Measurements from ENCODE around the gene CT45A8. TPM values are rescaled to one million over a fixed set of nuclear protein-coding genes. Genes with fewer than 3 reads are reported as not detected.

Gene CT45A8
- total RNA-seq, result not detected in 2 replicates

GRCh38 chrX:135854438-135854837 is at the start of gene CT45A8:
Gene CT45A8, minus strand, starts transcription at chrX:135854538. Its CDS starts 3,755 bp downstream, at chrX:135850783.

DNA sequence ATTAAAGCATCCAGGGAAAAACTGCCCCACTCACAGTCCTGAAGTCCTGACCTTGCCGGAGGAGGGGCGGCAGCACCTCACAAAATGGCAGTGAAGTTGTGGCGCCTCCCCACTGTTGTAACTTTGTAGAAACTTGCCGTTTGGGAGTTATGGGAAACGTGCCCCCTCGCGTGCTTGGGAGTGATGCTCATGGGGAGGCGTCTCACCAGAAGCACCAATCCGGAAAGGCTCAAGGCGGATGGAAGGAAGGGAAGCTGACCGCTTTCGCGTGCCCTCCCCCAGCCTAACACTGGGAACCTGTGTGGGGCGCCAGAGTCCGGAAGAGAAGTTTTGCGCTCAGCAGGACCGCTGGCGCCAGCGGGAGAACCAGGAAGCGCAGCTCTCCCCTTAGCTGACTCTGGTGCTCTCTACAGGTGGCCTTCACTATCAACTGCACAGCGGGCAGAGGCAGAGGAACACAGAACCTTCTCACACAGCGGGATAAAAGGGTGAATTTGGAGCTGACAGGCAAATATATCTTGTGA is 39.0 kb upstream of the CT45A8 start, which contains the start of the genes CT45A10 and SAGE1:
Gene CT45A10 (minus strand): TSS at position 151 of the 524 bp plus-strand sequence. CDS start 8,100 bp downstream, outside the sequence.
Gene SAGE1 (plus strand): TSS at position 423 of the 524 bp plus-strand sequence. CDS start 2,527 bp downstream, outside the sequence.

DNA sequence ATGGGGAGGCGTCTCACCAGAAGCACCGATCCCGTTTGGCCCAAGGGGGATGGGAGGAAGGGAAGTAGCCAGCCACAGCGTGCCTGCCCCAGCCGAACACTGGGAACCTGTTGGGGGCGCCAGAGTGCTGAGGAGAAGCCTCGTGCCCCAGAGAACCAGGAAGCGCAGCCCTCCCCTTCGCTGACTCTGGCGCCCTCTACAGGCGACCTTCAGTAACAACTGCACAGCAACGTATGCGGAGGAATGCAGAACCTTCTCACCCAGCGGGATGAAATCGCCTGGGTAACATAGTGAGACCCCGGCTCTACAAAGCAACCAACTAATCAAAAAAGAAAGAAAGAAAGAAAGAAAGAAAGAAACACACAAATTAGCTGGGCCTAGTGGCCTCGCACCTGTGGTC is 17.4 kb upstream of the CT45A8 start, which contains the start of gene CT45A9:
Gene CT45A9 (minus strand): TSS at position 101 of the 400 bp plus-strand sequence. CDS start 3,751 bp downstream, outside the sequence.

DNA sequence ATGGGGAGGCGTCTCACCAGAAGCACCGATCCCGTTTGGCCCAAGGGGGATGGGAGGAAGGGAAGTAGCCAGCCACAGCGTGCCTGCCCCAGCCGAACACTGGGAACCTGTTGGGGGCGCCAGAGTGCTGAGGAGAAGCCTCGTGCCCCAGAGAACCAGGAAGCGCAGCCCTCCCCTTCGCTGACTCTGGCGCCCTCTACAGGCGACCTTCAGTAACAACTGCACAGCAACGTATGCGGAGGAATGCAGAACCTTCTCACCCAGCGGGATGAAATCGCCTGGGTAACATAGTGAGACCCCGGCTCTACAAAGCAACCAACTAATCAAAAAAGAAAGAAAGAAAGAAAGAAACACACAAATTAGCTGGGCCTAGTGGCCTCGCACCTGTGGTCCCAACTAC is 17.2 kb downstream of the CT45A8 start, which contains the start of gene CT45A7:
Gene CT45A7 (minus strand): TSS at position 101 of the 400 bp plus-strand sequence. CDS start 3,747 bp downstream, outside the sequence.

GRCh38 chrX:135819912-135820311 is 34.4 kb downstream of the CT45A8 start, which contains the start of gene CT45A2:
Gene CT45A2, minus strand, starts transcription at chrX:135820012. Its CDS starts 3,747 bp downstream, at chrX:135816265.

DNA sequence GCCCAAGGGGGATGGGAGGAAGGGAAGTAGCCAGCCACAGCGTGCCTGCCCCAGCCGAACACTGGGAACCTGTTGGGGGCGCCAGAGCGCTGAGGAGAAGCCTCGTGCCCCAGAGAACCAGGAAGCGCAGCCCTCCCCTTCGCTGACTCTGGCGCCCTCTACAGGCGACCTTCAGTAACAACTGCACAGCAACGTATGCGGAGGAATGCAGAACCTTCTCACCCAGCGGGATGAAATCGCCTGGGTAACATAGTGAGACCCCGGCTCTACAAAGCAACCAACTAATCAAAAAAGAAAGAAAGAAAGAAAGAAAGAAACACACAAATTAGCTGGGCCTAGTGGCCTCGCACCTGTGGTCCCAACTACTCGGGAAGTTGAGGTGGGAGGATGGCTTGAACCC is 51.7 kb downstream of the CT45A8 start, which contains the start of gene CT45A6:
Gene CT45A6 (minus strand): TSS at position 101 of the 400 bp plus-strand sequence. CDS start 3,794 bp downstream, outside the sequence.

Other genes with a start within 250 kb of the CT45A8 start
- not detected in 2 replicates for gene CT45A1, start 140.9 kb downstream of the CT45A8 start, total RNA-seq
- not detected in 2 replicates for gene CT45A3, start 86.3 kb downstream of the CT45A8 start, total RNA-seq
- gene CT45A5, start 69.0 kb downstream of the CT45A8 start, total RNA-seq, result not detected in 2 replicates
- gene CT45A6, start 51.8 kb downstream of the CT45A8 start, total RNA-seq, result not detected in 2 replicates
- not detected in 2 replicates for gene CT45A2, start 34.5 kb downstream of the CT45A8 start, total RNA-seq
- gene CT45A7, start 17.3 kb downstream of the CT45A8 start, total RNA-seq, result not detected in 2 replicates
- gene CT45A9, start 17.3 kb upstream of the CT45A8 start, total RNA-seq, result not detected in 2 replicates
- gene CT45A10, start 38.9 kb upstream of the CT45A8 start, total RNA-seq, result not detected in 2 replicates
- not detected in 2 replicates for gene SAGE1, start 39.2 kb upstream of the CT45A8 start, total RNA-seq
- gene MMGT1, start 119.5 kb upstream of the CT45A8 start, total RNA-seq, result 13.7 and 19.3 TPM in 2 replicates
- 21.7 and 29.0 TPM in 2 replicates for gene SLC9A6, start 130.9 kb upstream of the CT45A8 start, total RNA-seq